Measurements from ENCODE around the gene NRN1. TPM values are rescaled to one million over a fixed set of nuclear protein-coding genes. Genes with fewer than 3 reads are reported as not detected.

NRN1 gene
- total and polyA plus RNA-seq, 9 donors: 18.3 to 29.4 (median 23.9) TPM

DNA sequence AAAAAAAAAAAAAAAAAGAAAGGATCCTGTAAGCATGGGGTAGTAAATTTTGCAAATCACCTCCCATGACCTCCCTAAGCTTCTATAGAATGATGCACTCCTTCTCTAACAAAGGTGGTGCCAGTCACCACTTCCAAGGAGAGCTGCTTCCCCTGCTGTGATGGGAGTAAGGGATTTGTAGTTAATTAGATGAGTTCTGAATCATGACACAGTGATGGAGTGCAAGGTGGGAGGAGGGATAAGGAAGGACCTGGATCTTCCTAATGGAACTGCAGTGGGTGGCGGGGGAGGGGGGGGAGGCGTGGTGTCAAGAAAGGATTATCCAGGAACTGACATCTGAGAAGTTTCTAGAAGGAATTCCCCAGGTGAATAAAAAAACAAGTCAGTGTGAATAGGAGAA lies 47.8 kb downstream of the NRN1 start:
- H3K27me3 ChIP-seq (ENCODE audit: control insufficient read depth, insufficient read depth, low read length): peaks cover 3% of the 10 kb centered on the region
- DNase-seq: no peak
- no peaks in the 10 kb centered on the region for H3K4me1 ChIP-seq (ENCODE audit: control insufficient read depth, insufficient read depth, low read length)
- no peaks in the 10 kb centered on the region for H3K9me3 ChIP-seq (replicated peaks; ENCODE audit: control insufficient read depth, low read depth, low read length)
- no peak overlapping the region for H3K27ac ChIP-seq (ENCODE audit: low read length)
- no peaks in the 10 kb centered on the region for H3K36me3 ChIP-seq (ENCODE audit: control insufficient read depth, insufficient read depth, low read length)
- 100% methylated on average over 1 of the region's 2 CpGs for WGBS (ENCODE audit: insufficient coverage)
- H3K4me3 ChIP-seq (ENCODE audit: low read length): no peak overlapping the region

DNA sequence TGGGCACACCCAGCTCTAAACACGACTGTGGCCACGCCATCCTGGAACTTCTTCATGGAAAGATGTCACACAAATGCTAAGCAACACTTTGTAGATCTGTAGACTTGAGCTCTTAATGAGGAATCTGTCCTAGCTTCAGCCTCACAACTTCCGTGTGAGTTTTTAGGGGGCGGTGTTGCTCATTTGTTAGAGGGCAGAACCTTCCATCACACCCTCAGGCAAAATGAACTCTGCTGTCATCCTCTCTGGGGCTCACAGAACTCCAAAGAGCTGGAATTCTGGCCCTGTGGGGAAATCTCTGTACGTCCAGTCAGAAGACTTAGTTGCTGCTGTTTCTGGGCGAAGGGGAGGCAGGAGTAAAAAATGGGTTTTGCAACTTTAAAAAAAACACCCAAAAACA lies 49.8 kb downstream of the NRN1 start:
- no peak for DNase-seq
- peaks cover 3% of the 10 kb centered on the region for H3K27me3 ChIP-seq (ENCODE audit: control insufficient read depth, insufficient read depth, low read length)
- no peak overlapping the region for H3K4me3 ChIP-seq (ENCODE audit: low read length)
- 67% methylated on average over 2 of the region's 6 CpGs for WGBS (ENCODE audit: insufficient coverage)
- no peaks in the 10 kb centered on the region for H3K36me3 ChIP-seq (ENCODE audit: control insufficient read depth, insufficient read depth, low read length)
- H3K27ac ChIP-seq (ENCODE audit: low read length): no peak overlapping the region
- no peaks in the 10 kb centered on the region for H3K9me3 ChIP-seq (replicated peaks; ENCODE audit: control insufficient read depth, low read depth, low read length)
- H3K4me1 ChIP-seq (ENCODE audit: control insufficient read depth, insufficient read depth, low read length): no peaks in the 10 kb centered on the region

DNA sequence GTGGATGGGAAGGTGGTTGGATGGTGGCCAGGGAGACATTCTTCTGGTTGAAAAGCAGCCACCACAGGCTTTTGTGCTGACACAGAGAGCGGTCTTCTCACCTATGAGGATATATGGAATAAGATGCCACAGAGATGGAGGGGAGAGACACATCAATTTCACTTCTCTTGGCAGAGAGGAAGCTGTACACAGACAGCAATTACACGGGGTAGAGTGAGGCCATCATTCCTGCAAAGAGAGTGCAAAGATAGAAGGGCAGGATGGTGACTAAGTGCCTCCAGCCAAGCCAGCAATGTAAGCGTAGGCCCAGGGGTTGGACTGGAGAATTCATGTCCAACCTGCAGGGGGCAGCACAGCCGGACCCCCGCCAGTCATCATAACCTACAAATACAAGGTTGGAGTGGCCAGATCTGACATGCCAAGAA lies 56.4 kb downstream of the NRN1 start:
- Histone ChIP-seq H3K27ac (ENCODE audit: low read length) (no peak overlapping the region), H3K36me3 (ENCODE audit: control insufficient read depth, insufficient read depth, low read length) (no peaks in the 10 kb centered on the region), H3K4me1 (ENCODE audit: control insufficient read depth, insufficient read depth, low read length) (no peaks in the 10 kb centered on the region), H3K4me3 (ENCODE audit: low read length) (no peak overlapping the region), H3K27me3 (ENCODE audit: control insufficient read depth, insufficient read depth, low read length) (no peaks in the 10 kb centered on the region), H3K9me3 (replicated peaks; ENCODE audit: control insufficient read depth, low read depth, low read length) (no peaks in the 10 kb centered on the region)
- DNase-seq: no peak
- WGBS (ENCODE audit: insufficient coverage): 43% methylated on average over 1 of the region's 5 CpGs

All from muscle of leg (tissue), 11 donors.